ENCODE data around the gene CCDC187. TPM values are rescaled to one million over a fixed set of nuclear protein-coding genes. Genes with fewer than 3 reads are reported as not detected.

The CCDC187 gene
- total RNA-seq, 1 experiment from 2014 or later, result 2.5 TPM

GRCh38 chr9:136253246-136254130 is 50.4 kb downstream of the CCDC187 start:
- DNase-seq (ENCODE audit: low spot score), result no peak

GRCh38 chr9:136252846-136253245 is 51.0 kb downstream of the CCDC187 start:
- DNase-seq (ENCODE audit: low spot score), result no peak

GRCh38 chr9:136252281-136252680 is 51.6 kb downstream of the CCDC187 start:
- no peak for DNase-seq (ENCODE audit: low spot score)

GRCh38 chr9:136251264-136252115 is 52.4 kb downstream of the CCDC187 start:
- no peak for DNase-seq (ENCODE audit: low spot score)

- DNase-seq (ENCODE audit: low spot score), result no peak
Measured at GRCh38 chr9:136250676-136251075, 53.2 kb downstream of the CCDC187 start.

GRCh38 chr9:136249877-136250559 is 53.9 kb downstream of the CCDC187 start:
- no peak for DNase-seq (ENCODE audit: low spot score)

- DNase-seq (ENCODE audit: low spot score), result no peak
Measured at GRCh38 chr9:136248951-136249876, 54.7 kb downstream of the CCDC187 start.

GRCh38 chr9:136247947-136248637 is 55.8 kb downstream of the CCDC187 start:
- DNase-seq (ENCODE audit: low spot score), result no peak

- no peak for DNase-seq (ENCODE audit: low spot score)
Measured at GRCh38 chr9:136247551-136247916, 56.4 kb downstream of the CCDC187 start.

GRCh38 chr9:136246849-136247550 is 56.9 kb downstream of the CCDC187 start:
- DNase-seq (ENCODE audit: low spot score), result no peak

- DNase-seq (ENCODE audit: low spot score), result peak; percentile 59
Measured at GRCh38 chr9:136245219-136246150, 58.4 kb downstream of the CCDC187 start, which contains the start of gene QSOX2. Gene QSOX2, minus strand, starts transcription at chr9:136245812. Its CDS starts 9 bp downstream, at chr9:136245803.

GRCh38 chr9:136244969-136245218 is 59.0 kb downstream of the CCDC187 start:
- DNase-seq (ENCODE audit: low spot score), result no peak

- DNase-seq (ENCODE audit: low spot score), result peak; percentile 14
Measured at GRCh38 chr9:136244122-136244968, 59.5 kb downstream of the CCDC187 start.

- DNase-seq (ENCODE audit: low spot score), result no peak
Measured at GRCh38 chr9:136243631-136244030, 60.3 kb downstream of the CCDC187 start.

GRCh38 chr9:136242918-136243525 is 60.9 kb downstream of the CCDC187 start:
- DNase-seq (ENCODE audit: low spot score), result peak; percentile 12

GRCh38 chr9:136242248-136242647 is 61.6 kb downstream of the CCDC187 start:
- no peak for DNase-seq (ENCODE audit: low spot score)

- DNase-seq (ENCODE audit: low spot score), result no peak
Measured at GRCh38 chr9:136241542-136241941, 62.4 kb downstream of the CCDC187 start.

Data from HT-29 (cell line).